Hepatocyte (in vitro differentiated cells): ENCODE results near the gene SLU7.

Experiments used
- EZH2 ChIP-seq: fragments of 200-600 bp; sonication (generic); IDR thresholded peaks from 2 replicates; pipeline ENCODE4 v1.6.1; 2016; ENCODE audit warnings: antibody characterized with exemption, mild to moderate bottlenecking, borderline replicate concordance
- TF ChIP-seq, protein P1 (sequence below): fragments of 200-600 bp; sonication (generic); IDR thresholded peaks from 2 replicates; pipeline ENCODE4 v1.5.1; 2016; ENCODE audit warnings: antibody characterized with exemption, mild to moderate bottlenecking; ENCODE audit not compliant: poor library complexity

DNA sequence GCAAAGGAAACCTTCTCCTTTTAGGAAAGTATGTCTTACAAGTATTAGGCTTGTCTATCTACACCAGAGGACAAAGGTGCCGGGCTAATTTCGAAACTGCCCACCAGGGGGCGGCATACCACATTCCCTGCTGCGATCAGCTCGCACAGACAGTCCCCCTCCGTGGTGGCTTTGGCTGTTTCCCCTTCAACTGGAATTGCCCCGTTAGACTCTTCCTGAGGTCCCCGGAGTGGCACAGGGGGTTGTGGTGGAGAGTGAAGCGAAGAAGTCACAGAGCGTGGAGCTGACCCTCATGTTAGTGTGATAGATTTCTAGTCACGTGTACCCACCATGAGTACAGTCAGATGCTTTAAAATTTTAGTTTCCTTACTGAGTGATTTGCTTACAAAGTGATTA lies 20.3 kb upstream of the SLU7 start:
- TF ChIP-seq, protein P1, sequence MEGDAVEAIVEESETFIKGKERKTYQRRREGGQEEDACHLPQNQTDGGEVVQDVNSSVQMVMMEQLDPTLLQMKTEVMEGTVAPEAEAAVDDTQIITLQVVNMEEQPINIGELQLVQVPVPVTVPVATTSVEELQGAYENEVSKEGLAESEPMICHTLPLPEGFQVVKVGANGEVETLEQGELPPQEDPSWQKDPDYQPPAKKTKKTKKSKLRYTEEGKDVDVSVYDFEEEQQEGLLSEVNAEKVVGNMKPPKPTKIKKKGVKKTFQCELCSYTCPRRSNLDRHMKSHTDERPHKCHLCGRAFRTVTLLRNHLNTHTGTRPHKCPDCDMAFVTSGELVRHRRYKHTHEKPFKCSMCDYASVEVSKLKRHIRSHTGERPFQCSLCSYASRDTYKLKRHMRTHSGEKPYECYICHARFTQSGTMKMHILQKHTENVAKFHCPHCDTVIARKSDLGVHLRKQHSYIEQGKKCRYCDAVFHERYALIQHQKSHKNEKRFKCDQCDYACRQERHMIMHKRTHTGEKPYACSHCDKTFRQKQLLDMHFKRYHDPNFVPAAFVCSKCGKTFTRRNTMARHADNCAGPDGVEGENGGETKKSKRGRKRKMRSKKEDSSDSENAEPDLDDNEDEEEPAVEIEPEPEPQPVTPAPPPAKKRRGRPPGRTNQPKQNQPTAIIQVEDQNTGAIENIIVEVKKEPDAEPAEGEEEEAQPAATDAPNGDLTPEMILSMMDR, result peak; percentile 96
- TF ChIP-seq EZH2, result no peak
